Raji (cell line): Measurements from ENCODE around the gene LYZL4.

Experiments
- POLR2A ChIP-seq: IDR thresholded peaks from 2 replicates; pipeline ENCODE4 v1.6.1; 2011; ENCODE audit warnings: low read depth, low read length, control low read depth; ENCODE audit not compliant: insufficient read depth

LYZL4 gene

DNA sequence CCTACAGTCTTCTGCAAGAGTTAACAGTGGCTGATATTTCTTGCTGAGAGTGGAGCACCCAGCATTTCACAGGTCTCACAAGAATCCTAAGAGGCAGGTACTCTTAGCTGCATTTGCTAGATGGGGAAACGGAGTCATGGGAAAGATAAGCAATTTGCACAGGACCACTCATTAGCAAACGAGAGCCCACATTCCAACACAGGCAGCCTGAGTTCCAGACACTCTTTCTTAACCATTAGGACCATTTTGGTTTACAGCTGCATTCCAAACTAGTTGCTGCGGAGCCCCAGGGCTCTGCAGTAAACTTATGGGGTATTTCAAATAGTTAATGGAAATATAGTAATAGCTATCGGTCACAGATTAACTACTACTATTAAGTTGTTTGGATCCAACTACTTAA, 42.5 kb downstream of the LYZL4 start:
- TF ChIP-seq POLR2A, result no peak

DNA sequence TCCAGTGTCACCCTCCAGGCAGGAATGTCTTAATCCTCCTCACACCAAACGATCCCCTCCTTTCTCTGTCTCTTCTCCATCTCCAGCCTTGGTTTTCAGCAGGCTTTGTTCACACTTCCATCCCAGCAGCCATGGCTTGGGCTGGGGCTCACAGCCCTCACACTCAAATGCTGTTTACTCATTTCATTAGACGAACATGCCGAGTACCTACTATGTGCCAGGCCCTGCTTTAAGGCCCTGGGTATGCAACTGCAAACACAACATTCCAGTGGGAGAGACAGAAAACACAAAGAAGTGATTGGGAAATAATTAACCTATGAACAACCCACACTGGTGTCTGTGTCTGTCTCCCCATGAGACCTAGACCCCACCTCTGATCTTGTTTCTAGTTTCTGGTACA, 43.9 kb downstream of the LYZL4 start:
- TF ChIP-seq POLR2A, result no peak

DNA sequence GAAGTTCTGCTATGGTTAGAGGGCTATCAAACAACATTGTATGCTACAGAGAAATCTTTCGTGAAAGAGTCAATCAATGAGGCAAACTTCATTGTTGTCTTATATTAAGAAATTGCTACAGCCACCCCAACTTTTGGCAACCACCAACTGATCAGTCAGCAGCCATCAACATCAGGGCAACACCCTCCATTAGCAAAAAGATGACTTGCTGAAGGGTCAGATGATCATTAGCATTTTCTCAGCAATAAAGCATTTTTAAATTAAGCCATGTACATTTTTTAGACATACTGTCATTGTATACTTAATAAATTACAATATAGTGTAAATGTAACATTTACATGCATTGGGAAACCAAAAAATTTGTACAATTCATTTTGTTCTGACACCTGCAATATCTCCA, 53.1 kb downstream of the LYZL4 start:
- TF ChIP-seq POLR2A, result no peak

DNA sequence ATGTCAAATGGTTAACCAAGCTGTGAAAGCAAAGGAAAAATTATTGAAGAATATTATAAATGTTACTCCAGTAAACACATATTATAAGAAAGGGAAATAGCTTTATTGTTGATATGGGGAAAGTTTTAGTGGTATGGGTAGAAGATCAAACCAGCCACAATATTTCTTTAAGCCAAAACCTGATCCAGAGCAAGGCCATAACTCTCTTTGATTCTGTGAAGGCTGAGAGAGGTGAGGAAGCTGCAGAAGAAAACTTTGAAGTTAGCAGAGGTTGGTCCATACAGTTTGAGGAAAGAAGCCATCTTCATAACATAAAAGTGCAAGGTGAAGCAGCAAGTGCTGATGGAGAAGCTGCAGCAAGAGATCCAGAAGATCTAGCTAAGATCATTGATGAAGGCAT, 54.8 kb downstream of the LYZL4 start:
- no peak for TF ChIP-seq POLR2A

DNA sequence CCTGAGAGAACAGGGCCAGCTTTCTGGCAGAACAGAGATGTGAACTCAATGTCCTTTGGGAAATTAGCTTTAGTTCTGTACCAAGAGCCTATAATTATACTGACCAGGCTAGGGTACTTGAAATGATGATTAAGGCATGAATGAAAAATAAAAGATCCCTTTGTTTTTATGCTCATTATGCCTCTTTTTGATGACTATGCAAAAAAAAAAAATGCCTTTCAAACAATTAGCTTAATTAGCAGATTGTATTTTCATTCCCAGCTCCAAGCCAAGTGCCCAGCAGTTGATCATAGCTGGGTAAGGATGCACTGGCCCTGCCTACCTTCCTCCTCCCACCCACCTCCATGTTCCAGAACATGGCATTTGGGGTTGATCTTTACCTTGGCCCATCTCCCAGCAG, 56.8 kb downstream of the LYZL4 start:
- no peak for TF ChIP-seq POLR2A

DNA sequence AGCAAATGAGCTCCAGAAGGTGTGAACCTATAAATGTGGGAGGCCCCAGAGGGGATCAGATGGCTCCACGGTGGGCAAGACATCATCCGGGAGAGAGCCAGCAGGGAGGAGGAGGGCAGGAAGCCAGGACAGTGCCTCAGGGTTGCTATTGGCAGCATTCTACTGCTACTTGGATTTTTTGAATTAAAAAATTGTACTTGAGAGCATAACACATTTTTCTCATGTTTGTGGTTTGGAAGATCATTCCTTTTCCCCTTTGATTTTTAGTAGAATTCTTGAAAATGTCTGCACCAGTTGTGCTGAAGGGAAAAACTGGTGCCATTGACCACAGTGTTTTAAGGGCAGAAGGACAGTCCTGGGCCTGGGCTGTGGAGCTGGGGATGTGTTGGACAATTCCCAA, 59.2 kb downstream of the LYZL4 start:
- TF ChIP-seq POLR2A, result no peak

DNA sequence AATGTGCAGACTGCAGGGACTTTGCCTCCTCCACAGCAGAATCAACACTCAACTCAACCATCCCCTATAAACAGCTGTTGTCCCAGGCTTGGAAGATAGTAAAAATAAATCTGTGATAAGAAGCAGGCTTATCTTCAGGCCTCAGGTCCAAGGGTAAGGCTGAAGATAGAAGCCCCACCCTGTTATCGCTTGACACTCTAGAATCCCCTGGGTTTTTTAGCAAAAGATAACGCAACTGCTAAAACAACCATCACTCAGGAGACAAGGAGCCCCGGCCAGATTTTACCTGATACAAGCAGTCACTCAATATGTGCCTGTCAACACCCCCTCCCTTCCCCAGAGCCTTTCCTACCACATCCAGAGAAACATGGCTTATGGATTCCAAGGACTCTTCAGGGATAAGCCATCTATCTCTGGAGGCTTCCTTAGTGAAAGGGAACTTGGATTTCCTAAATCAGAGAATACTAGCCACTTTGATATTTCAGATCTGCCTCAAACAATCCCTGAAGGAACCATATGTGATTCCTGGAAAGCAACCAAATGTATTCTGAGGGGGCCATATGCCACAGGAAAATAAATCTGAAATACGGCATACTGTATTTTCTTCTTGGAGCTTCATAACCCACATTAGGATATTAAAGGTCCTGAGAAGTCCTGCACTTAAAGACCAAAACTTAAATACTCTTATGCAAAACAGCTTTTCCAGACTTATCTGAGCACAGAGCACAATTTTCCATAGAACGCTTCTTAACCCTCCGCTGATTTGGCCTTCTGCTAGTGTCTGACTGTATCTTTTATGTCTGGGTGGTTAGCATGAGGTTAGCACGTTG, 60.4 kb downstream of the LYZL4 start:
- TF ChIP-seq POLR2A, result no peak

DNA sequence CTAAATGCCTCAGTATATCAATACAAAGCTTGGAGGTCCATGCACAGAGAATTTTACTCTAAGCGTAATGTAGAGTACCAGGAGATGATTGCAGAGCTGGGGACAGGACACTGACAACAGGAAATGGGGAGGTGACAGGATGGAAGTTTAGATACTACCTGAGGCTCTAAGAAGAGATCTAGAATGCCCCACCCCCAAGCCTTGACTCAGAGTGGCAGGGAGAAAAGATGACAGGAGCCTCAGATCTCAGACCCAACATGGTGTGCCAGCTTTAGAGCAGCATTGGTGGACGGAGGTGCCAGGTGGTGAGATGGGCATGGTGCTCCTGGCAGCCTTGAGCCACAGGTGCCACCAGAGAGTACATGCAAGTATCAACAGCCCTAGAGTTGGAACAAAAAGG, 62.5 kb downstream of the LYZL4 start:
- TF ChIP-seq POLR2A, result no peak
